ENCODE results near the gene ATP10D. TPM values are rescaled to one million over a fixed set of nuclear protein-coding genes. Genes with fewer than 3 reads are reported as not detected.

Gene ATP10D
- total RNA-seq, 3 donors from 2014 or later, result 1.7 to 2.9 (median 1.9) TPM

- Mint-ChIP-seq H3K36me3 (ENCODE audit: insufficient read depth) (no peaks in the 10 kb centered on the region), H3K4me1 (ENCODE audit: low read depth) (peaks cover 7% of the 10 kb centered on the region), H3K9me3 (no peaks in the 10 kb centered on the region), H3K27me3 (ENCODE audit: low read depth) (no peaks in the 10 kb centered on the region), H3K4me3 (no peak overlapping the region)
- no peak for DNase-seq
- ATAC-seq, result no peak
Observed at GRCh38 chr4:47562297-47562696, 77.2 kb downstream of the ATP10D start.

- DNase-seq (no peak), ATAC-seq (no peak)
- peaks cover 7% of the 10 kb centered on the region for H3K4me1 Mint-ChIP-seq (ENCODE audit: low read depth)
- no peaks in the 10 kb centered on the region for H3K9me3 Mint-ChIP-seq
- H3K27me3 Mint-ChIP-seq (ENCODE audit: low read depth), result no peaks in the 10 kb centered on the region
- H3K4me3 Mint-ChIP-seq, result no peak overlapping the region
- peaks cover 3% of the 10 kb centered on the region for H3K36me3 Mint-ChIP-seq (ENCODE audit: insufficient read depth)
Observed at GRCh38 chr4:47566566-47566965, 81.5 kb downstream of the ATP10D start.

- no peak for DNase-seq
- no peaks in the 10 kb centered on the region for H3K9me3 Mint-ChIP-seq
- no peaks in the 10 kb centered on the region for H3K27me3 Mint-ChIP-seq (ENCODE audit: low read depth)
- H3K36me3 Mint-ChIP-seq (ENCODE audit: insufficient read depth), result peaks cover 3% of the 10 kb centered on the region
- ATAC-seq, result no peak
- H3K4me3 Mint-ChIP-seq, result no peak overlapping the region
- H3K4me1 Mint-ChIP-seq (ENCODE audit: low read depth), result peaks cover 7% of the 10 kb centered on the region
Observed at GRCh38 chr4:47566969-47567368, 81.9 kb downstream of the ATP10D start.

GRCh38 chr4:47567511-47567910 is 82.4 kb downstream of the ATP10D start:
- no peaks in the 10 kb centered on the region for H3K9me3 Mint-ChIP-seq
- no peak for DNase-seq

GRCh38 chr4:47570816-47571215 is 85.7 kb downstream of the ATP10D start:
- no peak for ATAC-seq
- H3K36me3 Mint-ChIP-seq (ENCODE audit: insufficient read depth), result peaks cover 4% of the 10 kb centered on the region
- H3K4me3 Mint-ChIP-seq, result no peak overlapping the region
- H3K4me1 Mint-ChIP-seq (ENCODE audit: low read depth), result no peaks in the 10 kb centered on the region
- H3K9me3 Mint-ChIP-seq, result no peaks in the 10 kb centered on the region
- H3K27me3 Mint-ChIP-seq (ENCODE audit: low read depth), result no peaks in the 10 kb centered on the region
- DNase-seq, result no peak

More at GRCh38 chr4:47567511-47567910, 82.4 kb downstream of the ATP10D start:
- peaks cover 3% of the 10 kb centered on the region for H3K36me3 Mint-ChIP-seq (ENCODE audit: insufficient read depth)
- peaks cover 2% of the 10 kb centered on the region for H3K4me1 Mint-ChIP-seq (ENCODE audit: low read depth)
- H3K27me3 Mint-ChIP-seq (ENCODE audit: low read depth), result no peaks in the 10 kb centered on the region
- no peak for ATAC-seq
- H3K4me3 Mint-ChIP-seq, result no peak overlapping the region

- Mint-ChIP-seq H3K4me3 (no peak overlapping the region), H3K27me3 (ENCODE audit: low read depth) (no peaks in the 10 kb centered on the region), H3K9me3 (no peaks in the 10 kb centered on the region), H3K36me3 (ENCODE audit: insufficient read depth) (peaks cover 15% of the 10 kb centered on the region), H3K4me1 (ENCODE audit: low read depth) (no peaks in the 10 kb centered on the region)
- DNase-seq, result no peak
- ATAC-seq, result no peak
Observed at GRCh38 chr4:47572981-47573380, 87.9 kb downstream of the ATP10D start.

GRCh38 chr4:47577779-47578553 is 92.9 kb downstream of the ATP10D start:
- Mint-ChIP-seq H3K4me1 (ENCODE audit: low read depth) (no peaks in the 10 kb centered on the region), H3K9me3 (no peaks in the 10 kb centered on the region), H3K36me3 (ENCODE audit: insufficient read depth) (peaks cover 28% of the 10 kb centered on the region), H3K4me3 (no peak overlapping the region), H3K27me3 (ENCODE audit: low read depth) (no peaks in the 10 kb centered on the region)
- DNase-seq (no peak), ATAC-seq (no peak)

- H3K27me3 Mint-ChIP-seq (ENCODE audit: low read depth), result no peaks in the 10 kb centered on the region
- DNase-seq (no peak), ATAC-seq (no peak)
- H3K36me3 Mint-ChIP-seq (ENCODE audit: insufficient read depth), result peaks cover 26% of the 10 kb centered on the region
- no peaks in the 10 kb centered on the region for H3K9me3 Mint-ChIP-seq
- H3K4me1 Mint-ChIP-seq (ENCODE audit: low read depth), result no peaks in the 10 kb centered on the region
- no peak overlapping the region for H3K4me3 Mint-ChIP-seq
Observed at GRCh38 chr4:47579235-47579634, 94.2 kb downstream of the ATP10D start.

GRCh38 chr4:47590325-47590724 is 105.2 kb downstream of the ATP10D start:
- Mint-ChIP-seq H3K27me3 (ENCODE audit: low read depth) (no peaks in the 10 kb centered on the region), H3K9me3 (peaks cover 5% of the 10 kb centered on the region)
- DNase-seq, result no peak

GRCh38 chr4:47597696-47598095 is 112.6 kb downstream of the ATP10D start:
- no peak overlapping the region for H3K4me3 Mint-ChIP-seq

More at GRCh38 chr4:47590325-47590724, 105.2 kb downstream of the ATP10D start:
- ATAC-seq, result no peak
- Mint-ChIP-seq H3K36me3 (ENCODE audit: insufficient read depth) (peaks cover 22% of the 10 kb centered on the region), H3K4me3 (no peak overlapping the region), H3K4me1 (ENCODE audit: low read depth) (no peaks in the 10 kb centered on the region)

GRCh38 chr4:47598320-47598719 is 113.2 kb downstream of the ATP10D start:
- Mint-ChIP-seq H3K9me3 (no peaks in the 10 kb centered on the region), H3K36me3 (ENCODE audit: insufficient read depth) (no peaks in the 10 kb centered on the region), H3K4me3 (no peak overlapping the region), H3K27me3 (ENCODE audit: low read depth) (no peaks in the 10 kb centered on the region), H3K4me1 (ENCODE audit: low read depth) (no peaks in the 10 kb centered on the region)
- DNase-seq, result no peak
- no peak for ATAC-seq

More at GRCh38 chr4:47597696-47598095, 112.6 kb downstream of the ATP10D start:
- DNase-seq (no peak), ATAC-seq (no peak)
- no peaks in the 10 kb centered on the region for H3K9me3 Mint-ChIP-seq
- H3K36me3 Mint-ChIP-seq (ENCODE audit: insufficient read depth), result no peaks in the 10 kb centered on the region
- H3K27me3 Mint-ChIP-seq (ENCODE audit: low read depth), result no peaks in the 10 kb centered on the region
- no peaks in the 10 kb centered on the region for H3K4me1 Mint-ChIP-seq (ENCODE audit: low read depth)

GRCh38 chr4:47598896-47599295 is 113.8 kb downstream of the ATP10D start:
- no peak overlapping the region for H3K4me3 Mint-ChIP-seq
- H3K36me3 Mint-ChIP-seq (ENCODE audit: insufficient read depth), result no peaks in the 10 kb centered on the region
- ATAC-seq, result no peak
- no peaks in the 10 kb centered on the region for H3K27me3 Mint-ChIP-seq (ENCODE audit: low read depth)
- H3K4me1 Mint-ChIP-seq (ENCODE audit: low read depth), result no peaks in the 10 kb centered on the region
- H3K9me3 Mint-ChIP-seq, result no peaks in the 10 kb centered on the region
- no peak for DNase-seq

- ATAC-seq (no peak), DNase-seq (no peak)
- peaks cover 2% of the 10 kb centered on the region for H3K27me3 Mint-ChIP-seq (ENCODE audit: low read depth)
- no peak overlapping the region for H3K4me3 Mint-ChIP-seq
- H3K36me3 Mint-ChIP-seq (ENCODE audit: insufficient read depth), result no peaks in the 10 kb centered on the region
- no peaks in the 10 kb centered on the region for H3K9me3 Mint-ChIP-seq
- H3K4me1 Mint-ChIP-seq (ENCODE audit: low read depth), result no peaks in the 10 kb centered on the region
Observed at GRCh38 chr4:47606482-47606881, 121.4 kb downstream of the ATP10D start.

GRCh38 chr4:47612116-47613023 is 127.3 kb downstream of the ATP10D start:
- no peak for DNase-seq
- H3K4me1 Mint-ChIP-seq (ENCODE audit: low read depth), result no peaks in the 10 kb centered on the region
- no peak for ATAC-seq
- peaks cover 7% of the 10 kb centered on the region for H3K27me3 Mint-ChIP-seq (ENCODE audit: low read depth)
- no peak overlapping the region for H3K4me3 Mint-ChIP-seq
- H3K9me3 Mint-ChIP-seq, result no peaks in the 10 kb centered on the region
- peaks cover 2% of the 10 kb centered on the region for H3K36me3 Mint-ChIP-seq (ENCODE audit: insufficient read depth)
